Subcutaneous abdominal adipose tissue (tissue), 5 donors: ENCODE results near the gene MEIS1.

ENCODE experiments used
- H3K27ac ChIP-seq: one replicate; pipeline ENCODE4 v1.7.0; 2013; ENCODE audit warnings: low read depth, mild to moderate bottlenecking, inconsistent platforms, low read length, moderate library complexity
- H3K27me3 ChIP-seq, 5 donors: one replicate each; pipeline ENCODE4 v1.7.0; 2013; ENCODE audit warnings: low read length in 5 of 5, inconsistent platforms in 1 of 5; ENCODE audit not compliant: control insufficient read depth in 5 of 5, insufficient read depth in 4 of 5
- H3K36me3 ChIP-seq, 5 donors: one replicate each; pipeline ENCODE4 v1.7.0; 2013; ENCODE audit warnings: low read length in 5 of 5; ENCODE audit not compliant: control insufficient read depth in 5 of 5, insufficient read depth in 5 of 5
- H3K4me1 ChIP-seq, 5 donors: one replicate each; pipeline ENCODE4 v1.7.0; 2013; ENCODE audit warnings: low read length in 5 of 5, mild to moderate bottlenecking in 3 of 5, moderate library complexity in 1 of 5; ENCODE audit not compliant: control insufficient read depth in 5 of 5, insufficient read depth in 5 of 5
- H3K4me3 ChIP-seq, 5 donors: one replicate each; pipeline ENCODE4 v1.7.0; 2013; ENCODE audit warnings: low read length in 5 of 5, low read depth in 1 of 5
- H3K9ac ChIP-seq, 5 donors: one replicate each; pipeline ENCODE4 v1.7.0; 2013; ENCODE audit warnings: low read length in 5 of 5, mild to moderate bottlenecking in 4 of 5, moderate library complexity in 3 of 5
- H3K9me3 ChIP-seq, 5 donors: one replicate each; pipeline ENCODE4 v1.7.0; 2013; ENCODE audit warnings: low read length in 5 of 5; ENCODE audit not compliant: control insufficient read depth in 5 of 5
- donor health status: healthy.
- donor health status: healthy.
- donor health status: healthy.
- donor health status: healthy.
- donor health status: healthy.

Gene MEIS1

GRCh38 chr2:66576561-66577320 lies 141.8 kb downstream of the MEIS1 start:
- peak overlapping the region; percentile 60 to 81 (median 69) for H3K4me3 ChIP-seq
- H3K9me3 ChIP-seq: no peaks in the 10 kb centered on the region
- H3K27me3 ChIP-seq: peaks cover 21 to 55% (median 48%) of the 10 kb centered on the region in 5 donors
- H3K9ac ChIP-seq: peak overlapping the region in 3 of 5 donors; percentile 7 to 71 (median 16)
- peaks cover 0 to 2% (median 0%) of the 10 kb centered on the region in 5 donors for H3K36me3 ChIP-seq
- H3K4me1 ChIP-seq: peaks cover 3 to 46% (median 42%) of the 10 kb centered on the region in 5 donors
- peak overlapping the region; percentile 41 for H3K27ac ChIP-seq

- Histone ChIP-seq H3K9ac (peak overlapping the region in 2 of 5 donors; percentile 7 to 71), H3K4me1 (peaks cover 3 to 53% (median 46%) of the 10 kb centered on the region in 5 donors), H3K27me3 (peaks cover 28 to 62% (median 54%) of the 10 kb centered on the region in 5 donors), H3K9me3 (no peaks in the 10 kb centered on the region), H3K4me3 (peak overlapping the region; percentile 60 to 81 (median 69)), H3K36me3 (no peaks in the 10 kb centered on the region), H3K27ac (peak overlapping the region; percentile 41)
Observed at GRCh38 chr2:66577321-66578053, 142.6 kb downstream of the MEIS1 start.

GRCh38 chr2:66578054-66578686 lies 143.2 kb downstream of the MEIS1 start:
- no peaks in the 10 kb centered on the region for H3K9me3 ChIP-seq
- H3K4me1 ChIP-seq: peaks cover 3 to 53% (median 46%) of the 10 kb centered on the region in 5 donors
- H3K9ac ChIP-seq: no peak overlapping the region
- no peaks in the 10 kb centered on the region for H3K36me3 ChIP-seq
- H3K27me3 ChIP-seq: peaks cover 33 to 69% (median 61%) of the 10 kb centered on the region in 5 donors
- H3K27ac ChIP-seq: no peak overlapping the region
- peak overlapping the region; percentile 6 to 69 (median 55) for H3K4me3 ChIP-seq

- no peaks in the 10 kb centered on the region for H3K36me3 ChIP-seq
- no peak overlapping the region for H3K9ac ChIP-seq
- H3K9me3 ChIP-seq: no peaks in the 10 kb centered on the region
- no peak overlapping the region for H3K27ac ChIP-seq
- H3K4me3 ChIP-seq: peak overlapping the region in 2 of 5 donors; percentile 51 to 55
- peaks cover 3 to 53% (median 46%) of the 10 kb centered on the region in 5 donors for H3K4me1 ChIP-seq
- peaks cover 33 to 74% (median 66%) of the 10 kb centered on the region in 5 donors for H3K27me3 ChIP-seq
Observed at GRCh38 chr2:66578687-66579106, 143.8 kb downstream of the MEIS1 start.

GRCh38 chr2:66579186-66580126 lies 144.5 kb downstream of the MEIS1 start:
- peaks cover 3 to 52% (median 46%) of the 10 kb centered on the region in 5 donors for H3K4me1 ChIP-seq
- no peak overlapping the region for H3K27ac ChIP-seq
- peaks cover 33 to 76% (median 67%) of the 10 kb centered on the region in 5 donors for H3K27me3 ChIP-seq
- no peak overlapping the region for H3K9ac ChIP-seq
- H3K9me3 ChIP-seq: no peaks in the 10 kb centered on the region
- H3K4me3 ChIP-seq: no peak overlapping the region
- no peaks in the 10 kb centered on the region for H3K36me3 ChIP-seq

- H3K4me1 ChIP-seq: peaks cover 3 to 44% (median 38%) of the 10 kb centered on the region in 5 donors
- no peak overlapping the region for H3K9ac ChIP-seq
- H3K27me3 ChIP-seq: peaks cover 34 to 76% (median 67%) of the 10 kb centered on the region in 5 donors
- H3K4me3 ChIP-seq: peak overlapping the region in 1 of 5 donors; percentile 50
- no peak overlapping the region for H3K27ac ChIP-seq
- H3K36me3 ChIP-seq: no peaks in the 10 kb centered on the region
- no peaks in the 10 kb centered on the region for H3K9me3 ChIP-seq
Observed at GRCh38 chr2:66580166-66581049, 145.5 kb downstream of the MEIS1 start.

GRCh38 chr2:66581339-66582103 lies 146.6 kb downstream of the MEIS1 start:
- no peak overlapping the region for H3K27ac ChIP-seq
- peak overlapping the region; percentile 32 to 50 (median 41) for H3K4me3 ChIP-seq
- H3K9me3 ChIP-seq: no peaks in the 10 kb centered on the region
- H3K9ac ChIP-seq: peak overlapping the region in 1 of 5 donors; percentile 56
- no peaks in the 10 kb centered on the region for H3K36me3 ChIP-seq
- H3K27me3 ChIP-seq: peaks cover 38 to 70% (median 62%) of the 10 kb centered on the region in 5 donors
- H3K4me1 ChIP-seq: peaks cover 3 to 33% (median 27%) of the 10 kb centered on the region in 5 donors
